ENCODE results near the gene IER2. TPM values are rescaled to one million over a fixed set of nuclear protein-coding genes. Genes with fewer than 3 reads are reported as not detected.

The IER2 gene
- total and polyA plus RNA-seq, 2 donors (not counting 3 experiments of a cell fraction or from before 2014, with no cell fraction given): 60.6 to 81.6 TPM

DNA sequence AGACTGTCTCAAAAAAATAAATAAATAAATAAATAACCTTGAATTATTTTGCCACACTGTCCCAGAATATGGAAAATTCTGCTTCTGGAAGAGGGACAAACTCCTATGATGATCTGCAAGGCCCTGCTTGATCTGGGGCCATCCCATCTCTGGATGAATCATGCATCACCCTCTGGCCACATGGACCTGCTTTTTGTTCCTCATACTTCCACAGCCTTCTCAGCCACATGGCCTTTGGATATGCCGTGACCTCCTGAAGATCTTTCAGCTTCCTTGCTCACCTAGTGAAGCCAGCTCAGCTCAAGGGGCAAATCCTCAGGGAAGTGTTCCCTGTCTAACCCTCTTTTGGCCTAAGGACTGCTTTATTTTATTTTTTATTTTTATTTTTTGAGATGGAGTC is 10.3 kb downstream of the IER2 start:
- H3K9ac ChIP-seq (replicated peaks; ENCODE audit: extremely low read depth, insufficient read depth, low read length): no peak overlapping the region
- no peak overlapping the region for H2AFZ ChIP-seq (ENCODE audit: low read depth, low read length)
- no peak overlapping the region for H3K4me2 ChIP-seq (ENCODE audit: insufficient read depth, low read length)
- no peak for FAIRE-seq
- DNase-seq (ENCODE audit: low read depth, low spot score): no peak
- TF ChIP-seq JUN (IDR thresholded peaks at IDR 0.05; ENCODE audit: borderline replicate concordance, insufficient read depth, insufficient read length, low read depth): no peak
- TF ChIP-seq GATA2 (IDR thresholded peaks at IDR 0.05; ENCODE audit: insufficient read depth, insufficient read length, low read depth, low read length): no peak
- TF ChIP-seq POLR2A (IDR thresholded peaks at IDR 0.05; ENCODE audit: low read depth, low read length): no peak
- TF ChIP-seq, protein P1, sequence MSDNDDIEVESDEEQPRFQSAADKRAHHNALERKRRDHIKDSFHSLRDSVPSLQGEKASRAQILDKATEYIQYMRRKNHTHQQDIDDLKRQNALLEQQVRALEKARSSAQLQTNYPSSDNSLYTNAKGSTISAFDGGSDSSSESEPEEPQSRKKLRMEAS (IDR thresholded peaks at IDR 0.05; ENCODE audit: insufficient read depth, insufficient read length): no peak
- TF ChIP-seq FOS (IDR thresholded peaks at IDR 0.05; ENCODE audit: borderline replicate concordance, insufficient read depth, low read length): no peak
- no peak for TF ChIP-seq EZH2 (IDR thresholded peaks at IDR 0.05; ENCODE audit: borderline replicate concordance, low read depth, low read length, severe bottlenecking)
- TF ChIP-seq MYC (IDR thresholded peaks at IDR 0.05; ENCODE audit: low read depth, low read length): no peak
- no peak for TF ChIP-seq POLR2AphosphoS5 (IDR thresholded peaks at IDR 0.05; ENCODE audit: insufficient read depth, low read depth, low read length)
- TF ChIP-seq, protein P2, sequence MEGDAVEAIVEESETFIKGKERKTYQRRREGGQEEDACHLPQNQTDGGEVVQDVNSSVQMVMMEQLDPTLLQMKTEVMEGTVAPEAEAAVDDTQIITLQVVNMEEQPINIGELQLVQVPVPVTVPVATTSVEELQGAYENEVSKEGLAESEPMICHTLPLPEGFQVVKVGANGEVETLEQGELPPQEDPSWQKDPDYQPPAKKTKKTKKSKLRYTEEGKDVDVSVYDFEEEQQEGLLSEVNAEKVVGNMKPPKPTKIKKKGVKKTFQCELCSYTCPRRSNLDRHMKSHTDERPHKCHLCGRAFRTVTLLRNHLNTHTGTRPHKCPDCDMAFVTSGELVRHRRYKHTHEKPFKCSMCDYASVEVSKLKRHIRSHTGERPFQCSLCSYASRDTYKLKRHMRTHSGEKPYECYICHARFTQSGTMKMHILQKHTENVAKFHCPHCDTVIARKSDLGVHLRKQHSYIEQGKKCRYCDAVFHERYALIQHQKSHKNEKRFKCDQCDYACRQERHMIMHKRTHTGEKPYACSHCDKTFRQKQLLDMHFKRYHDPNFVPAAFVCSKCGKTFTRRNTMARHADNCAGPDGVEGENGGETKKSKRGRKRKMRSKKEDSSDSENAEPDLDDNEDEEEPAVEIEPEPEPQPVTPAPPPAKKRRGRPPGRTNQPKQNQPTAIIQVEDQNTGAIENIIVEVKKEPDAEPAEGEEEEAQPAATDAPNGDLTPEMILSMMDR (IDR thresholded peaks at IDR 0.05; ENCODE audit: extremely low read depth in 1 of 2, insufficient read depth in 1 of 2, low read depth in 1 of 2, low read length in 2 of 2): no peak
- no peaks in the 10 kb centered on the region for H3K79me2 ChIP-seq (ENCODE audit: control insufficient read depth, insufficient read depth, low read length)
- intact Hi-C loops (cut with micrococcal nuclease) (no loop called here), dilution Hi-C loops (cut with MboI; ENCODE audit: extremely low pct_ligation_motif_present, low sequenced_read_pairs) (no loop called here)
- H4K20me1 ChIP-seq (replicated peaks; ENCODE audit: control insufficient read depth, extremely low read depth, insufficient read depth, low read length): no peaks in the 10 kb centered on the region
- H3K36me3 ChIP-seq (ENCODE audit: control insufficient read depth in 2 of 2, extremely low read depth in 1 of 2, insufficient read depth in 2 of 2, low read length in 2 of 2): no peaks in the 10 kb centered on the region
- H3K4me3 ChIP-seq (replicated peaks in 1 of 3; ENCODE audit: insufficient read depth in 1 of 3, low read depth in 1 of 3, low read length in 3 of 3): no peak overlapping the region
- no peaks in the 10 kb centered on the region for H3K27me3 ChIP-seq (ENCODE audit: control insufficient read depth in 2 of 2, insufficient read depth in 2 of 2, low read length in 2 of 2)
- H3K27ac ChIP-seq (ENCODE audit: insufficient read depth, low read depth, low read length): no peak overlapping the region
- peaks cover 41% of the 10 kb centered on the region for H3K4me1 ChIP-seq (ENCODE audit: control insufficient read depth, extremely low read depth, insufficient read depth, low read length)
- no peaks in the 10 kb centered on the region for H3K9me1 ChIP-seq (replicated peaks; ENCODE audit: control insufficient read depth, extremely low read depth, insufficient read depth, low read length)
- POLR2A ChIA-PET: no interaction called here
- no TSS peak for BruUV-seq (replicated peaks)
- CTCF ChIA-PET: no interaction called here
- no peaks in the 10 kb centered on the region for H3K9me3 ChIP-seq (replicated peaks; ENCODE audit: control insufficient read depth, insufficient read depth, low read length)

All from endothelial cell of umbilical vein (primary cell).